Epidermal melanocyte (primary cell): ENCODE measurements around the gene NELL2.

Source experiments
- DNase-seq: peaks from one replicate; pipeline ENCODE4 v3.0.0; 2011; ENCODE audit warnings: low spot score; ENCODE audit not compliant: insufficient read length

Gene NELL2

GRCh38 chr12:44546060-44546459 lies 330.1 kb downstream of the NELL2 start:
- DNase-seq = no peak

GRCh38 chr12:44544018-44544417 lies 332.1 kb downstream of the NELL2 start:
- DNase-seq = no peak

- no peak for DNase-seq
Observed at GRCh38 chr12:44542716-44543115, 333.4 kb downstream of the NELL2 start.

GRCh38 chr12:44537354-44537753 lies 338.8 kb downstream of the NELL2 start:
- no peak for DNase-seq

GRCh38 chr12:44532940-44533339 lies 343.2 kb downstream of the NELL2 start:
- no peak for DNase-seq

GRCh38 chr12:44531320-44531971 lies 344.7 kb downstream of the NELL2 start:
- no peak for DNase-seq

- no peak for DNase-seq
Observed at GRCh38 chr12:44526655-44527182, 349.4 kb downstream of the NELL2 start.

GRCh38 chr12:44525806-44526654 lies 350.1 kb downstream of the NELL2 start:
- DNase-seq = no peak

GRCh38 chr12:44523828-44524227 lies 352.3 kb downstream of the NELL2 start:
- DNase-seq = no peak

GRCh38 chr12:44521702-44522101 lies 354.4 kb downstream of the NELL2 start:
- no peak for DNase-seq

GRCh38 chr12:44519931-44520330 lies 356.2 kb downstream of the NELL2 start:
- no peak for DNase-seq

- no peak for DNase-seq
Observed at GRCh38 chr12:44511289-44511688, 364.8 kb downstream of the NELL2 start.

- DNase-seq = no peak
Observed at GRCh38 chr12:44510510-44510909, 365.6 kb downstream of the NELL2 start.

- no peak for DNase-seq
Observed at GRCh38 chr12:44510076-44510475, 366.0 kb downstream of the NELL2 start.

- no peak for DNase-seq
Observed at GRCh38 chr12:44509471-44509870, 366.6 kb downstream of the NELL2 start.

GRCh38 chr12:44507461-44507860 lies 368.7 kb downstream of the NELL2 start:
- DNase-seq = peak; percentile 31

- DNase-seq = no peak
Observed at GRCh38 chr12:44504799-44505198, 371.3 kb downstream of the NELL2 start.

GRCh38 chr12:44503329-44503728 lies 372.8 kb downstream of the NELL2 start:
- no peak for DNase-seq

GRCh38 chr12:44502681-44503080 lies 373.4 kb downstream of the NELL2 start:
- DNase-seq = no peak

- DNase-seq = no peak
Observed at GRCh38 chr12:44500423-44500822, 375.7 kb downstream of the NELL2 start.

- no peak for DNase-seq
Observed at GRCh38 chr12:44497044-44497443, 379.1 kb downstream of the NELL2 start.

- no peak for DNase-seq
Observed at GRCh38 chr12:44490181-44490580, 385.9 kb downstream of the NELL2 start.

GRCh38 chr12:44488180-44488579 lies 387.9 kb downstream of the NELL2 start:
- DNase-seq = no peak
